RWPE2 (cell line): Measurements from ENCODE around the gene CRB1.

Experiments
- ATAC-seq: fragments of 200-7000 bp; cut with Tn5 transposase; 3 replicates; pipeline ENCODE4 v1.9.1; 2021; ENCODE audit warnings: low read depth
- DNase-seq: peaks from one replicate; pipeline ENCODE4 v3.0.0-alpha.2; 2020; ENCODE audit warnings: low spot score
- H3K27ac ChIP-seq: fragments of 450-650 bp; 2 replicates; pipeline ENCODE4 v1.5.1; 2017; ENCODE audit warnings: mild to moderate bottlenecking; ENCODE audit not compliant: poor library complexity, severe bottlenecking
- H3K27me3 ChIP-seq: fragments of 250-450 bp; sonication (Bioruptor Pico); 2 replicates; pipeline ENCODE4 v1.5.1; 2021; ENCODE audit warnings: mild to moderate bottlenecking, moderate library complexity; ENCODE audit not compliant: insufficient read depth, poor library complexity, severe bottlenecking
- H3K36me3 ChIP-seq: fragments of 250-450 bp; sonication (Bioruptor Pico); 2 replicates; pipeline ENCODE4 v1.5.1; 2020; ENCODE audit warnings: low read depth, mild to moderate bottlenecking, moderate library complexity
- H3K4me1 ChIP-seq: fragments of 250-450 bp; sonication (Bioruptor Pico); 2 replicates; pipeline ENCODE4 v1.5.1; 2021; ENCODE audit warnings: mild to moderate bottlenecking, moderate library complexity; ENCODE audit not compliant: insufficient read depth, poor library complexity, severe bottlenecking
- H3K4me3 ChIP-seq: fragments of 250-450 bp; sonication (Bioruptor Pico); 2 replicates; pipeline ENCODE4 v1.5.1; 2021; ENCODE audit warnings: mild to moderate bottlenecking, moderate library complexity; ENCODE audit not compliant: severe bottlenecking
- H3K9me3 ChIP-seq: fragments of 250-450 bp; sonication (Bioruptor Pico); 2 replicates; pipeline ENCODE4 v1.5.1; 2021; ENCODE audit warnings: mild to moderate bottlenecking, moderate library complexity; ENCODE audit not compliant: severe bottlenecking
- CTCF ChIP-seq: fragments of 450-650 bp; IDR thresholded peaks from one replicate; pipeline ENCODE4 v1.5.1; 2017; ENCODE audit warnings: mild to moderate bottlenecking, moderate library complexity; ENCODE audit not compliant: poor library complexity, severe bottlenecking

CRB1 gene

GRCh38 chr1:197321811-197322210, 53.8 kb downstream of the CRB1 start:
- DNase-seq, result no peak
- H3K36me3 ChIP-seq, result no peaks in the 10 kb centered on the region
- no peak overlapping the region for H3K4me3 ChIP-seq
- H3K27ac ChIP-seq, result no peak overlapping the region
- no peaks in the 10 kb centered on the region for H3K9me3 ChIP-seq
- no peaks in the 10 kb centered on the region for H3K27me3 ChIP-seq
- no peak for ATAC-seq
- no peak for TF ChIP-seq CTCF
- H3K4me1 ChIP-seq, result peaks cover 7% of the 10 kb centered on the region

- no peaks in the 10 kb centered on the region for H3K27me3 ChIP-seq
- peak; percentile 82 for TF ChIP-seq CTCF
- no peaks in the 10 kb centered on the region for H3K4me1 ChIP-seq
- DNase-seq (no peak), ATAC-seq (no peak)
- no peak overlapping the region for H3K4me3 ChIP-seq
- H3K9me3 ChIP-seq, result no peaks in the 10 kb centered on the region
- no peak overlapping the region for H3K27ac ChIP-seq
- no peaks in the 10 kb centered on the region for H3K36me3 ChIP-seq
These were observed 59.8 kb downstream of the CRB1 start for GRCh38 chr1:197327776-197328364.

GRCh38 chr1:197330213-197330612, 62.2 kb downstream of the CRB1 start:
- Histone ChIP-seq H3K36me3 (no peaks in the 10 kb centered on the region), H3K27ac (no peak overlapping the region), H3K9me3 (no peaks in the 10 kb centered on the region), H3K27me3 (no peaks in the 10 kb centered on the region), H3K4me3 (no peak overlapping the region), H3K4me1 (no peaks in the 10 kb centered on the region)
- TF ChIP-seq CTCF, result no peak
- DNase-seq, result no peak
- ATAC-seq, result no peak

DNA sequence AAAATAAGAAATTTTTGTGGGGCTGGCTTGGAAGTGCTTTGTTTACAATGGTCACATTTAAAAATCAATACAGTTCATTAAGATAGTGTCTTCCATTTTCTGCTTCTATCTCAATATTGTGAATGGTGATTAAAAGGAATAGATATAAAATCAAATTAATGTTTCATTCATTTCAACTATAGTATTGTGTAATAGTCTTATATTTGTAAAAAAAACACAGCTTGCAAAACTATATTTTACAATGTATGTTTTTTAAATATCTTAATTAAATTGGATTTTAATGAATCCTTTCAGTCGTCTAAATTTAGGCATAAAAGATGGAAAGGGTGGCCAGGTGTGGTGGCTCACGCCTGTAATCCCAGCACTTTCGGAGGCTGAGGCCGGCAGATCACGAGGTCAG, 63.5 kb downstream of the CRB1 start:
- H3K9me3 ChIP-seq, result no peaks in the 10 kb centered on the region
- no peak for DNase-seq
- no peak overlapping the region for H3K4me3 ChIP-seq
- H3K27ac ChIP-seq, result no peak overlapping the region
- H3K27me3 ChIP-seq, result no peaks in the 10 kb centered on the region
- TF ChIP-seq CTCF, result no peak
- no peaks in the 10 kb centered on the region for H3K4me1 ChIP-seq
- no peak for ATAC-seq
- H3K36me3 ChIP-seq, result no peaks in the 10 kb centered on the region

DNA sequence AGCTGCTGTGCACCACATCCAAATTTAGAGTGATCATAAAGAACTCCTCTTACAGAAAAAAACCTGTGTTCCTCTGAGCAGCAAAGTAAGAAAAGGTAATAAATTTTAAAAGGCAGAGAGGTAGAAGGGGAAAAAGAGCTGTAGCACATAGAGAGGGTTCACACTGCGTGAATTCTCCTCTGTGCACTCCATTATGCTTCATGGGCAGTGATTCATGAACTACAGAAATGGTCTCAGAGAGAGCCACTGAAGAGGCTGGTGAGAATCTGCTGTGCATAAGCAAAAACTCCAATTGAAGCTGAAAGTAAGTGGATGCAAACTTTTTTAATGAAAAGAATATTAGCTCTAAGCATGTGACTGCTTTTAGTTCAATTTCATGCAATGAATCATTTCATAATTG, 65.0 kb downstream of the CRB1 start:
- DNase-seq (no peak), ATAC-seq (no peak)
- Histone ChIP-seq H3K4me1 (no peaks in the 10 kb centered on the region), H3K36me3 (no peaks in the 10 kb centered on the region), H3K27ac (no peak overlapping the region), H3K27me3 (no peaks in the 10 kb centered on the region), H3K4me3 (no peak overlapping the region), H3K9me3 (no peaks in the 10 kb centered on the region)
- no peak for TF ChIP-seq CTCF
